ENCODE data around the gene SUMO3. TPM values are rescaled to one million over a fixed set of nuclear protein-coding genes. Genes with fewer than 3 reads are reported as not detected.

Gene SUMO3
- total RNA-seq, 1 experiment from 2014 or later = 41.4 TPM

GRCh38 chr21:44784810-44785209 lies 33.1 kb downstream of the SUMO3 start:
- POLR2A ChIA-PET = no interaction called here
- Histone ChIP-seq H3K9me3 (ENCODE audit: control insufficient read depth, insufficient read depth, low read depth, low read length) (no peaks in the 10 kb centered on the region), H3K4me1 (ENCODE audit: control insufficient read depth, insufficient read depth, low read length) (peaks cover 22% of the 10 kb centered on the region), H3K27ac (ENCODE audit: low read length) (no peak overlapping the region), H3K27me3 (ENCODE audit: control insufficient read depth, insufficient read depth, low read length) (no peaks in the 10 kb centered on the region), H3K4me3 (ENCODE audit: low read depth in 2 of 2, low read length in 2 of 2) (no peak overlapping the region), H3K36me3 (ENCODE audit: control insufficient read depth, insufficient read depth, low read length) (peaks cover under 1% of the 10 kb centered on the region; the same call in 1 of the 2 replicates)
- no peak for TF ChIP-seq CTCF (IDR thresholded peaks at IDR 0.05)
- TF ChIP-seq REST (IDR thresholded peaks at IDR 0.05; ENCODE audit: insufficient read depth in 1 of 2, low read depth in 2 of 2, low read length in 1 of 2) = no peak
- TF ChIP-seq POLR2AphosphoS5 (IDR thresholded peaks at IDR 0.05; ENCODE audit: low read depth, low read length) = no peak
- no peak for TF ChIP-seq SIN3A (IDR thresholded peaks at IDR 0.05; ENCODE audit: borderline replicate concordance, insufficient read depth, low read depth, low read length)
- no peak for TF ChIP-seq TCF7L2 (IDR thresholded peaks at IDR 0.05; ENCODE audit: low read depth, low read length)
- CTCF ChIA-PET = no interaction called here
- BruUV-seq (replicated peaks) = no TSS peak
- in situ Hi-C loops (cut with HindIII; ENCODE audit: low pct_unique_long_range_greater_than_20kb, low sequenced_read_pairs) (no loop called here), intact Hi-C loops (cut with micrococcal nuclease; ENCODE audit: unreplicated experiment) (loop anchor here (10.0 kb wide), 1 partner anchor 270 kb away; no protein-coding TSS in a partner anchor)
- ATAC-seq = no peak
- DNase-seq (ENCODE audit: low read depth, low spot score) = no peak

- BruUV-seq (replicated peaks) = no TSS peak
These were observed 34.7 kb downstream of the SUMO3 start for GRCh38 chr21:44783020-44783696.

More at GRCh38 chr21:44783020-44783696, 34.7 kb downstream of the SUMO3 start:
- in situ Hi-C loops (cut with HindIII; ENCODE audit: low pct_unique_long_range_greater_than_20kb, low sequenced_read_pairs) = no loop called here
- Histone ChIP-seq H3K4me3 (ENCODE audit: low read depth in 2 of 2, low read length in 2 of 2) (no peak overlapping the region), H3K4me1 (ENCODE audit: control insufficient read depth, insufficient read depth, low read length) (peaks cover 30% of the 10 kb centered on the region), H3K27me3 (ENCODE audit: control insufficient read depth, insufficient read depth, low read length) (no peaks in the 10 kb centered on the region), H3K27ac (ENCODE audit: low read length) (no peak overlapping the region), H3K36me3 (ENCODE audit: control insufficient read depth, insufficient read depth, low read length) (peaks cover 2% of the 10 kb centered on the region; the same call in 1 of the 2 replicates), H3K9me3 (ENCODE audit: control insufficient read depth, insufficient read depth, low read depth, low read length) (no peaks in the 10 kb centered on the region)
- ATAC-seq (no peak), DNase-seq (ENCODE audit: low read depth, low spot score) (no peak)
- ChIA-PET CTCF (no interaction called here), POLR2A (no interaction called here)
- TF ChIP-seq POLR2AphosphoS5 (IDR thresholded peaks at IDR 0.05; ENCODE audit: low read depth, low read length) = no peak
- intact Hi-C loops (cut with micrococcal nuclease; ENCODE audit: unreplicated experiment) = loop anchor here (10.0 kb wide), 1 partner anchor 268 kb away; no protein-coding TSS in a partner anchor

All from Panc1 (cell line).